ENCODE data around the gene ZNF18. TPM values are rescaled to one million over a fixed set of nuclear protein-coding genes. Genes with fewer than 3 reads are reported as not detected.

Gene ZNF18
- total and polyA plus RNA-seq, 2 of the 13 experiments (the other 11 are each of a cell fraction or from before 2014, with no cell fraction given): 2.4 to 5.4 TPM

DNA sequence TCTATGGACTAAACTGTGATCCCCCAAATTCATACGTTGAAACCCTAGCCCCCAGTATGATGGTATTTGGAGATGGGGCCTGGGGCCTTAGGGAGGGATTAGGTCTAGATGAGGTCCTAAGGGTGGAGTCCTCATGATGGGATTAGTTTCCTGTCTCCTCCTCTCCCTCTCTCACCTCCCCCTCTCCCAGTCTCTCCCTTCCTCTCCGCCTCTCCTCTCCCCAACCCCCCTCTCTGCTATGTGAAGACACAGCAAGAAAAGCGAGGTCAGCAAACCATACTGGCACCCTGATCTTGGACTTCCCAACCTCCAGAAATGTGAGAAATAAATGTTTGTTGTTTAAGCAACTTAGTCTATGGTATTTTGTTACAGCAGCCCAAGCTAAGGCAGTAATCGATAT is 15.4 kb downstream of the ZNF18 start:
- no peak overlapping the region for H3K9ac ChIP-seq (ENCODE audit: insufficient read depth, low read depth, low read length)
- H3K79me2 ChIP-seq (ENCODE audit: insufficient read depth, low read length): no peaks in the 10 kb centered on the region
- POLR2A ChIA-PET: interaction anchor here (2.1 kb wide), 1 partner anchor 16 kb away, joined by 5 read pairs; the partner anchor contains the start of gene ZNF18
- DNase-seq (ENCODE audit: low spot score) (no peak), FAIRE-seq (no peak), ATAC-seq (no peak)
- peaks cover 4 to 13% of the 10 kb centered on the region in 2 experiments for H3K36me3 ChIP-seq (replicated peaks in 1 of 2; ENCODE audit: control insufficient read depth in 1 of 2, insufficient read depth in 2 of 2, low read length in 2 of 2)
- no peak overlapping the region for H3K4me3 ChIP-seq (replicated peaks in 1 of 3; ENCODE audit: insufficient read depth in 1 of 3, low read depth in 2 of 3, low read length in 3 of 3)
- H3K4me1 ChIP-seq (ENCODE audit: insufficient read depth, low read length): peaks cover 14% of the 10 kb centered on the region
- TF ChIP-seq GTF2F1 (IDR thresholded peaks at IDR 0.05; ENCODE audit: low read length) (no peak), ZNF562 (CRISPR knock-in tag; IDR thresholded peaks at IDR 0.05; ENCODE audit: borderline replicate concordance) (no peak), ZNF589 (CRISPR knock-in tag; conservative IDR thresholded peaks at IDR 0.05) (no peak), REL (CRISPR knock-in tag; conservative IDR thresholded peaks at IDR 0.05) (no peak), ZNF260 (CRISPR knock-in tag; IDR thresholded peaks at IDR 0.05; ENCODE audit: borderline replicate concordance, low read depth) (no peak)
- TF ChIP-seq, protein P1, sequence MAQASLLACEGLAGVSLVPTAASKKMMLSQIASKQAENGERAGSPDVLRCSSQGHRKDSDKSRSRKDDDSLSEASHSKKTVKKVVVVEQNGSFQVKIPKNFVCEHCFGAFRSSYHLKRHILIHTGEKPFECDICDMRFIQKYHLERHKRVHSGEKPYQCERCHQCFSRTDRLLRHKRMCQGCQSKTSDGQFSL (CRISPR knock-in tag; IDR thresholded peaks at IDR 0.05): no peak
- TF ChIP-seq, protein P2, sequence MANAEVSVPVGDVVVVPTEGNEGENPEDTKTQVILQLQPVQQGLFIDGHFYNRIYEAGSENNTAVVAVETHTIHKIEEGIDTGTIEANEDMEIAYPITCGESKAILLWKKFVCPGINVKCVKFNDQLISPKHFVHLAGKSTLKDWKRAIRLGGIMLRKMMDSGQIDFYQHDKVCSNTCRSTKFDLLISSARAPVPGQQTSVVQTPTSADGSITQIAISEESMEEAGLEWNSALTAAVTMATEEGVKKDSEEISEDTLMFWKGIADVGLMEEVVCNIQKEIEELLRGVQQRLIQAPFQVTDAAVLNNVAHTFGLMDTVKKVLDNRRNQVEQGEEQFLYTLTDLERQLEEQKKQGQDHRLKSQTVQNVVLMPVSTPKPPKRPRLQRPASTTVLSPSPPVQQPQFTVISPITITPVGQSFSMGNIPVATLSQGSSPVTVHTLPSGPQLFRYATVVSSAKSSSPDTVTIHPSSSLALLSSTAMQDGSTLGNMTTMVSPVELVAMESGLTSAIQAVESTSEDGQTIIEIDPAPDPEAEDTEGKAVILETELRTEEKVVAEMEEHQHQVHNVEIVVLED (CRISPR knock-in tag; IDR thresholded peaks at IDR 0.05; ENCODE audit: borderline replicate concordance): no peak
- in situ Hi-C loops (cut with HindIII; ENCODE audit: extremely low pct_ligation_motif_present, low pct_unique_long_range_greater_than_20kb) (loop anchor here (10.0 kb wide), 1 partner anchor 1107 kb away; no protein-coding TSS in a partner anchor), intact Hi-C loops (cut with micrococcal nuclease; ENCODE audit: unreplicated experiment) (no loop called here)
- CTCF ChIA-PET (ENCODE audit: low intra/inter-chr PET ratio, low total read pairs): no interaction called here
- no peaks in the 10 kb centered on the region for H3K27me3 ChIP-seq (ENCODE audit: control insufficient read depth in 1 of 2, insufficient read depth in 2 of 2, low read length in 2 of 2)
- no peaks in the 10 kb centered on the region for H3K9me3 ChIP-seq (ENCODE audit: low read length)
- no peak overlapping the region for H2AFZ ChIP-seq (ENCODE audit: low read length)
- H3K27ac ChIP-seq (ENCODE audit: extremely low read length, insufficient read depth, low read length): no peak overlapping the region
- no TSS peak for BruUV-seq (replicated peaks)
- 94% methylated on average over 4 of the region's 4 CpGs for WGBS (ENCODE audit: low lambda C conversion rate)
- no peaks in the 10 kb centered on the region for H4K20me1 ChIP-seq (ENCODE audit: insufficient read depth, low read length)
- H3K4me2 ChIP-seq (ENCODE audit: low read depth, low read length): no peak overlapping the region

All from HepG2 (cell line).